ENCODE data around the gene VGLL4. TPM values are rescaled to one million over a fixed set of nuclear protein-coding genes. Genes with fewer than 3 reads are reported as not detected.

The VGLL4 gene
- total RNA-seq, 1 donor from 2014 or later, result 111 TPM

- DNase-seq (ENCODE audit: extremely low spot score, unreplicated experiment), result no peak
- H3K4me3 Mint-ChIP-seq, result no peak overlapping the region
- no peaks in the 10 kb centered on the region for H3K9me3 Mint-ChIP-seq
- H3K27me3 Mint-ChIP-seq, result no peaks in the 10 kb centered on the region
- H3K36me3 Mint-ChIP-seq, result peaks cover 29% of the 10 kb centered on the region
- H3K4me1 Mint-ChIP-seq (ENCODE audit: unreplicated experiment), result peaks cover 23% of the 10 kb centered on the region
- TF ChIP-seq CTCF (conservative IDR thresholded peaks at IDR 0.05), result no peak
- no peak overlapping the region for H3K27ac Mint-ChIP-seq
Observed at GRCh38 chr3:11565492-11565891, 78.2 kb downstream of the VGLL4 start.

- Mint-ChIP-seq H3K4me3 (no peak overlapping the region), H3K9me3 (no peaks in the 10 kb centered on the region)
Observed at GRCh38 chr3:11565072-11565471, 78.6 kb downstream of the VGLL4 start.

GRCh38 chr3:11564577-11565001, 79.1 kb downstream of the VGLL4 start:
- H3K27me3 Mint-ChIP-seq, result no peaks in the 10 kb centered on the region
- no peak for DNase-seq (ENCODE audit: extremely low spot score, unreplicated experiment)
- no peak overlapping the region for H3K27ac Mint-ChIP-seq
- H3K36me3 Mint-ChIP-seq, result peaks cover 38% of the 10 kb centered on the region
- peaks cover 29% of the 10 kb centered on the region for H3K4me1 Mint-ChIP-seq (ENCODE audit: unreplicated experiment)
- no peak for TF ChIP-seq CTCF (conservative IDR thresholded peaks at IDR 0.05)
- no peak overlapping the region for H3K4me3 Mint-ChIP-seq
- no peaks in the 10 kb centered on the region for H3K9me3 Mint-ChIP-seq

More at GRCh38 chr3:11565072-11565471, 78.6 kb downstream of the VGLL4 start:
- TF ChIP-seq CTCF (conservative IDR thresholded peaks at IDR 0.05), result no peak
- no peak for DNase-seq (ENCODE audit: extremely low spot score, unreplicated experiment)
- Mint-ChIP-seq H3K27ac (no peak overlapping the region), H3K36me3 (peaks cover 34% of the 10 kb centered on the region), H3K27me3 (no peaks in the 10 kb centered on the region), H3K4me1 (ENCODE audit: unreplicated experiment) (peaks cover 24% of the 10 kb centered on the region)

- no peaks in the 10 kb centered on the region for H3K27me3 Mint-ChIP-seq
- peaks cover 39% of the 10 kb centered on the region for H3K36me3 Mint-ChIP-seq
- peaks cover 31% of the 10 kb centered on the region for H3K4me1 Mint-ChIP-seq (ENCODE audit: unreplicated experiment)
- peak overlapping the region; percentile 45 for H3K27ac Mint-ChIP-seq
- DNase-seq (ENCODE audit: extremely low spot score, unreplicated experiment), result no peak
- no peaks in the 10 kb centered on the region for H3K9me3 Mint-ChIP-seq
- TF ChIP-seq CTCF (conservative IDR thresholded peaks at IDR 0.05), result no peak
- no peak overlapping the region for H3K4me3 Mint-ChIP-seq
Observed at GRCh38 chr3:11563865-11564185, 79.9 kb downstream of the VGLL4 start.

GRCh38 chr3:11563159-11563864, 80.4 kb downstream of the VGLL4 start:
- no peaks in the 10 kb centered on the region for H3K27me3 Mint-ChIP-seq
- DNase-seq (ENCODE audit: extremely low spot score, unreplicated experiment), result no peak
- H3K36me3 Mint-ChIP-seq, result peaks cover 39% of the 10 kb centered on the region
- TF ChIP-seq CTCF (conservative IDR thresholded peaks at IDR 0.05), result no peak
- H3K9me3 Mint-ChIP-seq, result no peaks in the 10 kb centered on the region
- no peak overlapping the region for H3K4me3 Mint-ChIP-seq
- peak overlapping the region; percentile 45 for H3K27ac Mint-ChIP-seq
- H3K4me1 Mint-ChIP-seq (ENCODE audit: unreplicated experiment), result peaks cover 30% of the 10 kb centered on the region
